Stromal cell of bone marrow (primary cell): ENCODE data around the gene SLC1A5.
"Not testable (repeated sequence)": the region's sequence is repeated elsewhere in the genome, so short reads cannot be mapped to it uniquely, and the experiment has no call there.

Experiments used
- DNase-seq: peaks from one replicate; pipeline ENCODE4 v3.0.0-alpha.2; 2012; ENCODE audit warnings: low read depth

SLC1A5 gene

GRCh38 chr19:46788262-46788967 lies at the start of gene SLC1A5:
TSS of gene SLC1A5 (minus strand) at chr19:46788594. CDS start at chr19:46787965, 629 bp downstream.
- peak; percentile 92 for DNase-seq

DNA sequence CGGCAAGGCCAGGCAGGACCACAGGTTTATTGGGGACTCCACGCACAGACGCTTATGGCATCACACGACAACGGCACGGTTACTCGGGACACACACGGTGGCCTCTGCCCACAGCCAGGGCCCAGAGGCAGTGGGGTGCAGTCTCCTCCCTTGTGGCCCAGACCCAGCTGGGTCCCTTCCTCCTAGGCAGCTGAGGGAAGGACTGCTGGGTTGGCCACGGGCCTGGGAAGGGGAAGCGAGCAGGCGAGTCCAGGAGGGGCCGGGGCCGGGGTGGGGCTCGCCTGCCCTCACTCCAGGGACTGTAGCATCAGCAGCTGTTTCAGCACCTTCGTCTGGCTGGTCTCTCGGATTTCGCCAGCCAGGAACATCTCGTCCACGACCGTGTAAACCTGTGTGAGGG lies 49.8 kb upstream of the SLC1A5 start:
- no peak for DNase-seq

GRCh38 chr19:46834984-46835383 lies 46.6 kb upstream of the SLC1A5 start:
- DNase-seq, result no peak

DNA sequence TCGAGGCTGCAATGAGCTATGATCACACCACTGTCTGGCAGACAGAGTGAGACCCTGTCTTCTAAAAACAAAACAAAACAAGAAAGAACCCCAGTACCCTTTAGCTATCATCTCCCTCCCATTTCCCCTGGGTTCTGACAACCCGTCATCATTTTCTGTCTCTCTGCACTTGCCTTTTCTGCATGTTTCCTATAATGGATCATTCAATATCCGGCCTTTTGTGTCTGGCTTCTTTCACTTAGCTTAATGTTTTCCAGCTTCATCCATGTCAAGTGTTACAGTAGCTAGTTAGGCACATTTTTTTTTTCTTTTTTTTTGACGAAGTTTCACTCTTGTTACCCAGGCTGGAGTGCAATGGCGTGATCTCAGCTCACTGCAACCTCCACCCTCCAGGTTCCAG lies 45.7 kb upstream of the SLC1A5 start:
- DNase-seq, result no peak

DNA sequence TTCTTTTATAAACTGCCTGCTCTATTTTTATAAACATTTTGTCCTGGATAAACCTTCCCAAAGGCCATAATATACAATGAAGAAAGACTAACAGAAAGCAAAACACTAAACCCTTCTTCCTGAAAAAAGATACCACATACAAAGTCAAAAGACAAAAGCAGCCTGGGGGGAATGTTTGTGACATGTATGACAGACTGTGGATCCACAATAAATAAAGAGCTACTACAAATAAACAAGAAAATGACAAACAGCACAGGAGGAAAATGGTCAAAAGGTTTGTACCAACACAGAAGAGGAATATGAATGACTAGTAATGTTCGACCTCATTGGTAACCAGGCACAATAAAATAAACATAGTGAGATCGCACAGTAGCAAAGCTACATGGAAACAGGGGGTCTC lies 42.5 kb upstream of the SLC1A5 start:
- no peak for DNase-seq

DNA sequence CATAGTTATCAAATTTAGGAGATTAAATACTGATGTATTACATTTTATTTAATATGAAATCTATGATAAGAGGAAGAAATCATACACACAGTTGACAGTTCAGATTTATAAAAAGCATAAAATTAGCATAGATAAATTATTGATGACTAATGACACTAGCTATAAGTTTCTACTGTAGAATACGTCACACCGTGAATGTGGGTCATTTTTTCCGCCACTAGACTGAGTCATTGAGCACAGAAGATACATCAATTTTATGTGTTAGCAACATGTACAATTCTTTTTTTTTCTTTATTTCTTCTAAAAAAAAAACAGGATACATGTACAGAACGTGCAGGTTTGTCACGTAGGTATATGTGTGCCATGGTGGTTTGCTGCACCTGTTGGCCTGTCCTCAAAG lies 40.1 kb upstream of the SLC1A5 start:
- no peak for DNase-seq

GRCh38 chr19:46825731-46826055 lies 37.3 kb upstream of the SLC1A5 start:
- DNase-seq, result no peak

DNA sequence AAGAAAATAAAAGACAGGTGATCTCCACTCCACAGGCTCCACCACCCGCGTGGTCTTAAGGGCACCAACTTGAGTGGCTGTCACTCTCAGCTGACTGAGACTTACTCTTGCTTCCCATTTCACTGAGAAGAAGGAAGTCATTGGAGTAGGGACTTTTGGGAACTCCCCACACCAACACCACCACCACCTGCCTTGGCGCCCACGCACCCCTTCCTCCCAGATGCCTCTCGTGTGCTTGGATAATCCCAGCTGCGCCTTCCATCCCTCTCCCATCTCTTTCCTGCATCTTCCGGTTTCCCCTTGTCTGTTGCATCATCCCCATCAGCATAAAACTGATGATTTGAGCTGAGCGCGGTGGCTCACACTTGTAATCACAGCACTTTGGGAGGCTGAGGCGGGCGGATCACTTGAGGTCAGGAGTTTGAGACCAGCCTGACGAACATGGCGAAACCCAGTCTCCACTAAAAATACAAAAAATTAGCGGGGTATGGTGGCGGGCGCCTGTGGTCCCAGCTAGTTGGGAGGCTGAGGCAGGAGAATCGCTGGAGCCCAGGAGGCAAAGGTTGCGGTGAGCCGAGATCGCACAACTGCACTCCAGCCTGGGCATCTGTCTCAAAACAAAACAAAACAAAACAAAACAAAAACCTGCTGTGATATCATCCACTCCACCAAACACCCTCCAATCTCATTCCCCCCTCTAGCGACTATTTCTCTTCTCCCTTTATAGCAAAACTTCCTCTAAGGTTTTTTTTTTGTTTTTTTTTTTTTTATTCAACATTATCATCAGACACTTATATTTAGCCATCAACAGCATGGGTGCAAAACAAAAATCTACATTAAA lies 36.7 kb upstream of the SLC1A5 start:
- no peak for DNase-seq

DNA sequence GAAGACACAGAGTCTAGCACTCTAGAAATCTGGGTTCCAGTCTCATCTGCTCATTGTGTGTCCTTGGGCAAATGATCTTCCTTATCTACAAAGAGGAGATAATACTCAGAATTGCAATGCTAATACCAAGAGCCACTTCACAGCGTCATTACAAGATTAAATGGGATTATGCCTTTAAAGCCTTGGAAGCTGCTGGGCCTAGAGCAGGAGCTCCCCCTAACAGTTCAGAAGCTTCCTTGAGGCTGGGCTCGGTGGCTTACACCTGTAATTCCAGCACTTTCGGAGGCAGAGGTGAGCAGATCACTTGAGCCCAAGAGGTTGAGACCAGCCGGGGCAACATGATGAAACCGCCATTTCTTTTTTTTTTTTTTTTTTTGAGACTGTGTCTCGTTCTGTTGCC lies 34.7 kb upstream of the SLC1A5 start:
- DNase-seq, result no peak

- DNase-seq, result not testable (repeated sequence)
These were observed 34.0 kb upstream of the SLC1A5 start for GRCh38 chr19:46822410-46822787.

- no peak for DNase-seq
These were observed 33.4 kb upstream of the SLC1A5 start for GRCh38 chr19:46821512-46822409.

- DNase-seq, result no peak
These were observed 30.4 kb upstream of the SLC1A5 start for GRCh38 chr19:46818812-46819211.

DNA sequence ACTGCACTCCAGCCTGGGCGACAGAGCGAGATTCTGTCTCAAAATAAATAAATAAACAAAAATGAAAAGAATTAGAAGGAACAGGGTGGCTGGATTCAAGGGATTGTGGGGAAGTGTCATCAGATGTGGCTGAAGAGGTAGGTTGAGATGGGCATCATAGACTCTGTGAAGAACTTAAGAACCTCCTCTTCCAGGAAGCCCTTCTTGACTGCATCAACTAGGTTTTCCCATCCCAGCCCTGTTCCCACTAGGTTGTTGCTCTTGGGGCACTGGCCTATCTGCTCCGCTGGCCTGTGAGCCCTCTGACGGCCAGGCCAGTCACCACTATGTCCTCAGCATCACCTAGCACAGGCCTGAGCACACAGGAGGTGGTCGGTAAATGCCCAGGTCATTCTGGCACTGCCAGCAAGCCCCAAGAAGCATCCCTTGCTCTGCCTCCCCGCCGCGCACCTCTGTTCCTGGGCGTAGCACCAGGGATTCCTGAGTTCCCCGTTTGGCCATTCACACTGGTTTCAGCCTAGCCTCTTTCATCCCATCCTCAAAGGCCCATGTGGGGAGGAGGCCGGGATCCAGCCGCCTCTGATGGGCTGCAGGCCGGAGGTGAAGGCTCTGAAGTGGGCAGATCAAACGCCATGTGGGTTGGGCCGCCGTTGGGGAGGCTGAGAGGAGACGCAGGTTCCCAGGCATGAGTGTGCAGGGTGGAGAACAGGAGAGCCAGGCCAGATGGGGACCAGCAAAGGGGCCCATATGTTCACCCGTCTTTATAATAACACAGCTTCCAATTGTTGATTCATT lies 27.6 kb upstream of the SLC1A5 start:
- DNase-seq, result no peak

- no peak for DNase-seq
These were observed 25.5 kb upstream of the SLC1A5 start for GRCh38 chr19:46813839-46814358.

- no peak for DNase-seq
These were observed 24.8 kb upstream of the SLC1A5 start for GRCh38 chr19:46812977-46813838.

- no peak for DNase-seq
These were observed 21.3 kb upstream of the SLC1A5 start for GRCh38 chr19:46809534-46810272.

DNA sequence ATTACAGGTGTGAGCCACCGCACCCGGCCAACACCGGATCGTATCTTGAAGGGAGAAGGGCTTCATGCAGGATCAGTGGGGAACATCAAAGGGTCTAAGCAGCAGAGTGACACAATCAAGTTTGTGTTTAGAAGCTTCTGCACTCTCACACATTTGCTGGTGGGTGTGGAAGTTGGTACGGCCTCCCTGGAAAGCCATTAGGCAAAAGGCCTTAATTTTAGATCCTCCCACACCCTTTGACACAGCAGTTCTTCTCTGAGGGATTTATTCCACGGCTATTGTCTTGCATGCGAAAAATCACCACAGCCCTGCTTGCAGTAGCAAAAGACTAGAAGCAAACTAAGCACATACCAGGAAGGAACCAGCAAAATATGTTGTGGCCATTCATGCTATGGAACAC lies 18.3 kb upstream of the SLC1A5 start:
- no peak for DNase-seq

GRCh38 chr19:46804432-46804831 lies 16.0 kb upstream of the SLC1A5 start:
- not testable (repeated sequence) for DNase-seq

DNA sequence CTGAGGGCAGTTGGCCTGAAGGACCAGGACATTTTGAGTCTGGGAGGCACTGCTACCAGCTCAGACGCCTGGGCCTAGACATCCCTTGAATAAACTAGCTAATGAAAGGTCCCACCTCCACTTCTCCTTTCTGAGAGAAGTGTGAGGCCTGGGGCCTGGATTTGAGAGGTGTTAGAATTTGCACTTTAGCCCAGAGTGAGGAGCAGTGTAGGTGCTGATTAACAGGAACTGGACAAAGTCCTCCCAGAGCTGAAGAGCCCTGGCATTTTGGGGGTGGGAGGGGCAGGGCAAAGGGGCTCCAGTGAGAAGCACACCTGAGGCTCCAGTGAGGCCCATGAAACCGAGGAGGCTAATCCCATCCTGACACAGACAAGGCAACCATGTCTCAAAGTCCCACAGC lies 15.2 kb upstream of the SLC1A5 start:
- DNase-seq, result no peak

- no peak for DNase-seq
These were observed 13.8 kb upstream of the SLC1A5 start for GRCh38 chr19:46802152-46802551.
